NK-92 treated with Interleukin-12 subunit alpha and Interleukin-12 subunit beta, amount 100 ng/mL, for 24 hours (cell line): ENCODE measurements around the gene SLC24A5.

Experiments
- DNase-seq: peaks from one replicate; lab custom pipeline; 2025; lab: John Stamatoyannopoulos, UW

Gene SLC24A5

DNA sequence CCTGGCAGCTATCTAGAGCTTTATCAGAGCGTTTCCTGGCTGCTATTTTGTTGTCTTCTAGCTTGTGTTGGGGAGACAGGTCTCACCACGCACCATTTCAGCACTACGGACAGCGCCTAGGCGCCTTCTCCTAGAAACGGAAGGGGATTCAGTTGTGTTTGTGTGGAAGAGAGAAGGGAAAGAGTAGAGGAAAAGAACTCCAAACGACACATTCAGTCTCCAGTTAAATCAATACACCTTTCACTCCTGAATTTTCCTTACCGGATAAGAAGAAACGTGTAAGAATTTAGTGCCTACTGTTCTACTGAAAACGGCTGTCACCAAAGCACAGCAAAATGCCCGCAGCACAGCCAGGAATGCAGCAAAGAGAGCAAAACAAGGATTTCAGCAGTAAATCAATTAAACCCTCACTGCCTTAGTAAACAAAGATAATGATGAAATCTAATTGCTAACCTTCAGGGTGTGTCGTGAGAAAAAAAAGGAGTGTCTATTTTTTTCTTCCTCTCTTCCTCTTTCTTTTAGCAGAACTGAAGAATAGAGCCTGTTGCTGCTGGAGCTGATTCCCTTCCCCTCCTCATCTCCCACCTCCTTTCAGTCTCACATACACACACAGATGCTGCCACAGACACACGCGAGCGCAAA lies 70.3 kb downstream of the SLC24A5 start:
- DNase-seq = no peak

DNA sequence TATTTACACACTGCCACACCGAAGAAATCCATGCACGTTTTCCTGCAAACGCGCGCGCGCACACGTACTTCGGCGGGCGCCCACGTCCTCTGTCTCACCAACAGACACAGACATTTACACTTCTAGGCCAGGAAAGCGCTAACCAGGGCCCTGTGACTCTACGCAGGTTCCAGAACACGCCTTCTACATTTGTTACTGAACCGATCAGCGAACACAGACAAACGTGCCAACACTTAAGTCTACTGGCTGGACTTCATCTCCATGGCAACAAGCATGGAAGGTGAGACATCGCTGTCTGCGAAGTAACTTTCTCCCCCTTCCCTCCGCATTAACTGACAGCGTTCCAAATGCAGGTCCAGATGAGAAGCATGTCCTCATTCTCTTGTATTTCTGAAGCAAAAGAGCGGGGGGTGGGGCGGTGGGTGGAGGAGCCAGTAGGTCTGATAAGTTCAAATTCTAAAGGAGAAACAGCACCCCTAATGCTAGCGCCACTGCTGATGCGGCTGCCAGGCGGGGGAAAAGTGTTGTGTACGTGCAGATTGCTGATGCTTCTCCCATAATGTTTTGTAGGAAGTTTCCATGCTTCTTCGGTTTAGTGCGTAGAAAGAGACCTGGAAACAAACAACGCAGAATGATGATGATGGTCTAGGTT lies 70.9 kb downstream of the SLC24A5 start, which contains the start of gene CTXN2:
Gene CTXN2, plus strand, starts transcription at position 92 of the 652 bp plus-strand sequence. CDS start 9,636 bp downstream, outside the sequence.
- no peak for DNase-seq
